ENCODE measurements around the gene PLPP7.
"Not testable (repeated sequence)": the region's sequence is repeated elsewhere in the genome, so short reads cannot be mapped to it uniquely, and the experiment has no call there.

Gene PLPP7

DNA sequence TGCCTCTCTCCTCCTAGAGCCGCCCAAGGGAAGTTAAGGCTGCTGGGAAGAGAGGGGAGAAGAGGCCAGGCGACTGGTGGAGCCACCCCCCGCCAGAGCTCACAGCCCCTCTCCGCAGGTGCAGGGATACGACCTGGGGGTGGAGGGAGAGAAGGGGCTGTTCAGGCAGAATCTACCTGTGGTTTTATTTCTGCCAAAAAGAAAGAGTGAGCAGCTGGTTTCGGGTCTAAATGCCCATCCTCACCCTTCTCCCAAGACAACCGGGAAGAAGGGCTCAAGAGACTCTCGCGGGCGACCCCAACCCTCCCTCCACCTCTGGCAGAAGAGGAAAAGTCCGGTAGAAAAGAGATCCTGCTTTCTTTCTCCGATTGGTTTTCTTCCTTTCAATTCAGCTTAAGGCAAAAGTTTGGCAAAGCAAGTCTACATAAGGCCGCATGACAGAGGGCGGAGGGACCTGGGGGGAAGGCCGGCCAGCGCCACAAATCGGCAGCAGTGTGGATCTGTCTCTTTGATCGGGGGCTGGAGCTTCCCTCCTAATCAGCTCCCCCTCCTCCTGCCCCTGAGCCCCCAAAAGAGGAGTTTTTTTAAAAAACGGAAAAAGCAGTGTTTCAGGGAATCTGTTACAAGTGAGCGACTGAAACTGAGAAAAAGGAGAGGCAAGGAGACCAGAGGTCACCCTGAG, 29.5 kb upstream of the PLPP7 start:
- TF ChIP-seq, protein P1, sequence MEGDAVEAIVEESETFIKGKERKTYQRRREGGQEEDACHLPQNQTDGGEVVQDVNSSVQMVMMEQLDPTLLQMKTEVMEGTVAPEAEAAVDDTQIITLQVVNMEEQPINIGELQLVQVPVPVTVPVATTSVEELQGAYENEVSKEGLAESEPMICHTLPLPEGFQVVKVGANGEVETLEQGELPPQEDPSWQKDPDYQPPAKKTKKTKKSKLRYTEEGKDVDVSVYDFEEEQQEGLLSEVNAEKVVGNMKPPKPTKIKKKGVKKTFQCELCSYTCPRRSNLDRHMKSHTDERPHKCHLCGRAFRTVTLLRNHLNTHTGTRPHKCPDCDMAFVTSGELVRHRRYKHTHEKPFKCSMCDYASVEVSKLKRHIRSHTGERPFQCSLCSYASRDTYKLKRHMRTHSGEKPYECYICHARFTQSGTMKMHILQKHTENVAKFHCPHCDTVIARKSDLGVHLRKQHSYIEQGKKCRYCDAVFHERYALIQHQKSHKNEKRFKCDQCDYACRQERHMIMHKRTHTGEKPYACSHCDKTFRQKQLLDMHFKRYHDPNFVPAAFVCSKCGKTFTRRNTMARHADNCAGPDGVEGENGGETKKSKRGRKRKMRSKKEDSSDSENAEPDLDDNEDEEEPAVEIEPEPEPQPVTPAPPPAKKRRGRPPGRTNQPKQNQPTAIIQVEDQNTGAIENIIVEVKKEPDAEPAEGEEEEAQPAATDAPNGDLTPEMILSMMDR (IDR thresholded peaks at IDR 0.05; ENCODE audit: extremely low read depth, insufficient read depth, missing control alignments), result no peak
- no peak for DNase-seq (ENCODE audit: low spot score)
- in situ Hi-C loops (cut with MboI; ENCODE audit: low pct_unique_long_range_greater_than_20kb, low sequenced_read_pairs, unreplicated experiment), result no loop called here

DNA sequence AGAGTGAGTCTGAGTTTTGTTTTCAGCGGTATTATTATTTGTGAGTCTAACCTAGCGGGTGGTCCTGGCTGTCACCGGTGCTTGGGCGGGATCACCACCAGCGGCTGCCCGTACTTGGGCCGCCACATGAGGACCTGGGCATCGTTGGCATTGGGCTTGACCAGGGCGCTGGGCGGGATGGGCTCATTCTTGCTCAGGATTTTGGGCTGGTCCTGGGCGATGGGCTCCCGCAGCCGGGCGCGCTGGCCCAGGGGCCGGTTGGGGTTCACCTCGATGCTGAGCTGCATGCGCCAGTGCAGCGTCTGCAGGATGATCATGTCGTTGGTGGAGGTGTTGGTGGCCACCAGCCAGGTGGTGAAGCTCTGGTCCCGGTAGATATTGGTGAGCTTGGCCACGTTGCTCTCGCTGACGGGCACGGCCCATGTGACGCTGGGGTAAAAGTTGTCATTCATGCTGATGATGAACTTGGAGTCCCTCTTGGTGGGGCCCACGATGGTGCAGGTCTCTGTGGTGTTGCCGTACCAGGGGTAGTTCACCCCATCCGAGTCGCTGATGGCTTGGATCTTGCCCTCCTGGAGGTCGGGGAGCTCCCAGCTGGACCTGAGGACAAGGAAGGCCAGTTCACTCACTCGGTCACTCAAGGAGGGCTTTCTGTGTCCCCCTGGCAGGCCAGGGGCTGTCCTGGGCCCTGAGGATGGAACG, 28.6 kb upstream of the PLPP7 start:
- TF ChIP-seq, protein P1 (IDR thresholded peaks at IDR 0.05; ENCODE audit: extremely low read depth, insufficient read depth, missing control alignments), result no peak
- in situ Hi-C loops (cut with MboI; ENCODE audit: low pct_unique_long_range_greater_than_20kb, low sequenced_read_pairs, unreplicated experiment), result no loop called here
- DNase-seq (ENCODE audit: low spot score), result no peak

- in situ Hi-C loops (cut with MboI; ENCODE audit: low pct_unique_long_range_greater_than_20kb, low sequenced_read_pairs, unreplicated experiment), result no loop called here
- TF ChIP-seq, protein P1 (IDR thresholded peaks at IDR 0.05; ENCODE audit: extremely low read depth, insufficient read depth, missing control alignments), result no peak
- no peak for DNase-seq (ENCODE audit: low spot score)
Measured at GRCh38 chr9:131262327-131263032, 27.0 kb upstream of the PLPP7 start.

- in situ Hi-C loops (cut with MboI; ENCODE audit: low pct_unique_long_range_greater_than_20kb, low sequenced_read_pairs, unreplicated experiment); DNase-seq (ENCODE audit: low spot score): not testable (repeated sequence)
Measured at GRCh38 chr9:131263033-131263343, 26.5 kb upstream of the PLPP7 start.

DNA sequence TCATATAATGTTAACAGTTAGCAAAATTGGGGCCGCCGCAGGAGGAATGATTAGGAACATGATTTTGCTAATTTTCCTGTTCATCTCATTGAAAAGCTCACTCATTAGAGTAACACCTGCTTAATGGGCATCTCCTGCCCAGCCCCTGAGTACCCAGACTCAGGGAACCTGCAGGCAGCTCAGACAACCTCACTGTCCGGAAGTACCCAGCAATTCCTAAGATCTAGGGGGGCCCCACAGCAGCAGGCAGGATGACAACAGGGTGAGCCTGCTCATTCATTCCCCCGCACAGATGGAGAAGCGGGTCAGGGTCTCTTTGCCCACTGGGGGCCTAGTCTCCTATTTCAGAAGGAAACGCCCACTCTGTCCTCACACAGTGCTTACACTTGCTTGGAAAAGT, 25.8 kb upstream of the PLPP7 start:
- TF ChIP-seq, protein P1 (IDR thresholded peaks at IDR 0.05; ENCODE audit: extremely low read depth, insufficient read depth, missing control alignments), result no peak
- no peak for DNase-seq (ENCODE audit: low spot score)
- in situ Hi-C loops (cut with MboI; ENCODE audit: low pct_unique_long_range_greater_than_20kb, low sequenced_read_pairs, unreplicated experiment), result no loop called here

- TF ChIP-seq, protein P1 (IDR thresholded peaks at IDR 0.05; ENCODE audit: extremely low read depth, insufficient read depth, missing control alignments), result no peak
- in situ Hi-C loops (cut with MboI; ENCODE audit: low pct_unique_long_range_greater_than_20kb, low sequenced_read_pairs, unreplicated experiment), result no loop called here
- no peak for DNase-seq (ENCODE audit: low spot score)
Measured at GRCh38 chr9:131264231-131264630, 25.3 kb upstream of the PLPP7 start.

Data from GM13977 (cell line).